ENCODE measurements around the gene JMJD1C. TPM values are rescaled to one million over a fixed set of nuclear protein-coding genes. Genes with fewer than 3 reads are reported as not detected.

JMJD1C gene
- total RNA-seq, 1 experiment from 2014 or later = 91.9 TPM

DNA sequence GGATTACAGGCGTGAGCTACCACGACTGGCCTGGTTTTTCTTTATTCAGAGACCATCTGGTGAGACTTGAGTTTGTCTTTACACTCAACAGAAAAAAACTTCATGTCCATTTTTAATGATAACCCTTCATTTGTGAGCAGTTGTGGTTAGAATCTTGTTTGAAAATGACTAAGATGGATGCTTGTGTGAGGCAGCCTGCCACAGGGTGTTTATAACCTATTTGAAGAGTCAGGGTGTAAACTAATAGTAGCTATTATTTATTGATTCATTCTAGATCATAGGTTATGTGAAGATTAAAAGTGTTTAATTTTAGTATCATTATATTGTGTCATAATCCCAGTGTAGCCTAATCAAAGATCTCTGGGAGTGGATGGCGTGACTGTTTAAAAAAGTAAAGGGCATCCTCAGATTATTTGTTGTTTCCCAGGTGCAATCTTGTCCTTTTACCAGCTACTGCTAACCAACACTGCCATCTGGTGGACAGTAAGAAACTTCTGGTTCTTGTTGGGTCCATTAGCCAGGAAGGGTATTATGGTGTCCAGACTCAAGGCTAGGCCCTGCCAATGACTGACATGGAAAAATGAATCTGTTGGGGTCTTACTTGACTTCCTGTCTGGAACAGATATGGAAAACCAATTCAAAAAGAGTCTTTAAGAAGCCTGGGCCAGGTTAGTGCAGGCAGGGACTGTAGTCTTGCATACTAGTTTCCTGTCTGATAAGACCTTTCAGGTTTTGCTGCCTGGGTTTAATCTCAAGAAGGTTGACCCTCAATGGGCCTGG, 307.7 kb downstream of the JMJD1C start:
- no TSS peak for BruUV-seq (replicated peaks)
- Mint-ChIP-seq H3K4me3 (ENCODE audit: unreplicated experiment) (no peak overlapping the region), H3K36me3 (ENCODE audit: insufficient read depth, unreplicated experiment) (peaks cover 41% of the 10 kb centered on the region), H3K27ac (ENCODE audit: low read depth, unreplicated experiment) (no peak overlapping the region), H3K27me3 (ENCODE audit: insufficient read depth, unreplicated experiment) (no peaks in the 10 kb centered on the region), H3K4me1 (ENCODE audit: insufficient read depth, unreplicated experiment) (no peaks in the 10 kb centered on the region), H3K9me3 (ENCODE audit: unreplicated experiment) (no peaks in the 10 kb centered on the region)
- CTCF ChIA-PET = interaction anchor here (0.5 to 7.2 kb wide), 58 partner anchors 9 to 1161 kb away, joined by 3 to 105 read pairs (median 4); no protein-coding TSS in a partner anchor
- intact Hi-C loops (cut with micrococcal nuclease) = loop anchor here (1.0 to 10.0 kb wide), 9 partner anchors 74 to 913 kb away; no protein-coding TSS in a partner anchor
- DNase-seq (ENCODE audit: unreplicated experiment) = peak; percentile 89
- POLR2A ChIA-PET = interaction anchor here (0.7 to 2.5 kb wide), 8 partner anchors 18 to 785 kb away, joined by 3 to 16 read pairs (median 3); partner anchors contain the start of gene NRBF2
- TF ChIP-seq, protein P1, sequence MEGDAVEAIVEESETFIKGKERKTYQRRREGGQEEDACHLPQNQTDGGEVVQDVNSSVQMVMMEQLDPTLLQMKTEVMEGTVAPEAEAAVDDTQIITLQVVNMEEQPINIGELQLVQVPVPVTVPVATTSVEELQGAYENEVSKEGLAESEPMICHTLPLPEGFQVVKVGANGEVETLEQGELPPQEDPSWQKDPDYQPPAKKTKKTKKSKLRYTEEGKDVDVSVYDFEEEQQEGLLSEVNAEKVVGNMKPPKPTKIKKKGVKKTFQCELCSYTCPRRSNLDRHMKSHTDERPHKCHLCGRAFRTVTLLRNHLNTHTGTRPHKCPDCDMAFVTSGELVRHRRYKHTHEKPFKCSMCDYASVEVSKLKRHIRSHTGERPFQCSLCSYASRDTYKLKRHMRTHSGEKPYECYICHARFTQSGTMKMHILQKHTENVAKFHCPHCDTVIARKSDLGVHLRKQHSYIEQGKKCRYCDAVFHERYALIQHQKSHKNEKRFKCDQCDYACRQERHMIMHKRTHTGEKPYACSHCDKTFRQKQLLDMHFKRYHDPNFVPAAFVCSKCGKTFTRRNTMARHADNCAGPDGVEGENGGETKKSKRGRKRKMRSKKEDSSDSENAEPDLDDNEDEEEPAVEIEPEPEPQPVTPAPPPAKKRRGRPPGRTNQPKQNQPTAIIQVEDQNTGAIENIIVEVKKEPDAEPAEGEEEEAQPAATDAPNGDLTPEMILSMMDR (IDR thresholded peaks at IDR 0.05; ENCODE audit: unreplicated experiment) = peak; percentile 67

DNA sequence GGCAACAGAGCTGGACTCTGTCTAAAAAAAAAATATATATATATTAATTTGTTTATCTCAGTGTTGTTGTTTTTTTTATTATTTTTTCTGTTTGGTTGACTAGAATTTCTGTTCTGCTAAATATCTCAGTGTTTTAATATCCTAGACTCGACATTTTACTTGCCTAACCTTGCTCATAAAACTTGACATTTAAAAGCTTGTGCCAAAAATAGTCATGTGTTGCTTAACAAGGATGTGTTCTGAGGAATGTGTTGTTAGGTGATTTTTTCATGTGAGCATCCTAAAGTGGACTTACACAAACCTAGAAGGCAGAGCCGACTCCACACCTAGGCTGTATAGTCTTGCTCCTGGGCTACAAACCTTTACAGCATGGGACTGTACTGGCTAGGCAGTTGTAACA, 309.5 kb downstream of the JMJD1C start:
- Mint-ChIP-seq H3K4me3 (ENCODE audit: unreplicated experiment) (no peak overlapping the region), H3K27me3 (ENCODE audit: insufficient read depth, unreplicated experiment) (no peaks in the 10 kb centered on the region), H3K4me1 (ENCODE audit: insufficient read depth, unreplicated experiment) (no peaks in the 10 kb centered on the region), H3K9me3 (ENCODE audit: unreplicated experiment) (no peaks in the 10 kb centered on the region), H3K36me3 (ENCODE audit: insufficient read depth, unreplicated experiment) (peaks cover 42% of the 10 kb centered on the region), H3K27ac (ENCODE audit: low read depth, unreplicated experiment) (no peak overlapping the region)
- BruUV-seq (replicated peaks) = no TSS peak
- ChIA-PET POLR2A (interaction anchor here (0.7 to 1.6 kb wide), 4 partner anchors 10 to 707 kb away, joined by 3 read pairs; no protein-coding TSS in a partner anchor), CTCF (interaction anchor here (0.6 to 7.2 kb wide), 13 partner anchors 10 to 718 kb away, joined by 3 to 105 read pairs (median 6); no protein-coding TSS in a partner anchor)
- no peak for DNase-seq (ENCODE audit: unreplicated experiment)
- intact Hi-C loops (cut with micrococcal nuclease) = loop anchor here (10.0 kb wide), 1 partner anchor 911 kb away; no protein-coding TSS in a partner anchor
- TF ChIP-seq, protein P1 (IDR thresholded peaks at IDR 0.05; ENCODE audit: unreplicated experiment) = no peak

DNA sequence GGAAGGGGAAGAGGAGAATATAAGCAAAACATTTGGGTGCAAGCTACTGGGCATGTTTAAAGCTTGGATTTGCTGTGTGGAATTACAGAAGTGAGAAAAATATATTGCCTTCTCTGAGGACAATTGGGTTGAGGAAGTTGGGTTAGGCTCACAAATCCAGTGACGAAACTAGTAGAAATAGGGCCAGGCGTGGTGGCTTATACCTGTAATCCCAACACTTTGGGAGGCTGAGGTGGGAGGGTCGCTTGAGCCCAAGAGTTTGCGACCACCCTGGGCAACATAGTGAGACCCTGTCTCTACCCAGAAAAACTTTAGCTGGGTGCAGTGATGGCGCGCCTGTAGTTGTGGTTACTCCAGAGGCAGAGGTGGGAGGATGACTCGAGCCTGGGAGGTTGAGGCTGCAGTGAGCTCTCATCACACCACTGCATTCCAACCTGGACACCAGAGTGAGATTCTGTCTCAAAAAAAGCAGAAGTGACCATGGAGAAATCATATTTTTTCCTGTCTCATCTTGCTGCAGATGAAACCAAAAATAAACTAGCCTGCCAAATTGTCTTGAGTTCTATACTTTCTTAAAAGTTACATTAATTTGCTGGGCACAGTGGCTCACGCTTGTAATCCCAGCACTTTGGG, 310.3 kb downstream of the JMJD1C start:
- BruUV-seq (replicated peaks) = no TSS peak

More for the DNA sequence above, 310.3 kb downstream of the JMJD1C start:
- no peaks in the 10 kb centered on the region for H3K4me1 Mint-ChIP-seq (ENCODE audit: insufficient read depth, unreplicated experiment)
- peaks cover 41% of the 10 kb centered on the region for H3K36me3 Mint-ChIP-seq (ENCODE audit: insufficient read depth, unreplicated experiment)
- TF ChIP-seq, protein P1 (IDR thresholded peaks at IDR 0.05; ENCODE audit: unreplicated experiment) = no peak
- no peaks in the 10 kb centered on the region for H3K9me3 Mint-ChIP-seq (ENCODE audit: unreplicated experiment)
- no peaks in the 10 kb centered on the region for H3K27me3 Mint-ChIP-seq (ENCODE audit: insufficient read depth, unreplicated experiment)
- ChIA-PET CTCF (interaction anchor here (0.6 to 7.2 kb wide), 8 partner anchors 11 to 717 kb away, joined by 3 to 105 read pairs (median 24); no protein-coding TSS in a partner anchor), POLR2A (interaction anchor here (1.0 to 1.6 kb wide), 2 partner anchors 10 to 707 kb away, joined by 3 read pairs; no protein-coding TSS in a partner anchor)
- no peak overlapping the region for H3K4me3 Mint-ChIP-seq (ENCODE audit: unreplicated experiment)
- no peak for DNase-seq (ENCODE audit: unreplicated experiment)
- intact Hi-C loops (cut with micrococcal nuclease) = loop anchor here (10.0 kb wide), 1 partner anchor 911 kb away; no protein-coding TSS in a partner anchor
- no peak overlapping the region for H3K27ac Mint-ChIP-seq (ENCODE audit: low read depth, unreplicated experiment)

All from MCF 10A (cell line).